Naive thymus-derived CD8-positive, alpha-beta T cell (primary cell): ENCODE data around the gene PGBD5. TPM values are rescaled to one million over a fixed set of nuclear protein-coding genes. Genes with fewer than 3 reads are reported as not detected.

Experiments used
- ATAC-seq, 2 donors: fragments of 150-1000 bp; cut with Tn5 transposase in 1 of 2; sonication (Bioruptor Pico), chemical (Tn5 transposase) in 1 of 2; 1 replicate in 1 of 2; 2 replicates in 1 of 2; pipeline ENCODE4 v1.10.0; 2021; ENCODE audit warnings: mild to moderate bottlenecking in 2 of 2, moderate library complexity in 2 of 2
- POLR2A ChIA-PET: fragments of 350-600 bp; sonication (Branson Sonifier 250); formaldehyde crosslinking; loops from one replicate; lab custom pipeline; 2021; ENCODE audit warnings: antibody characterized with exemption; lab: Charles Lee
- DNase-seq, 10 donors: peaks; one replicate each; pipeline versions ENCODE4 v3.0.0 to v3.0.0-alpha.2; 2020 to 2022
- H3K27ac Mint-ChIP-seq, 10 donors: one replicate each; pipeline ENCODE4 v1.8.0; 2020 to 2022; ENCODE audit warnings: mild to moderate bottlenecking in 10 of 10, mixed read lengths in 10 of 10, moderate library complexity in 4 of 10, inconsistent platforms in 1 of 10
- H3K27me3 Mint-ChIP-seq, 5 donors: one replicate each; pipeline ENCODE4 v1.8.0; 2021 to 2022; ENCODE audit warnings: mixed read lengths in 5 of 5
- H3K36me3 Mint-ChIP-seq, 3 donors: one replicate each; pipeline ENCODE4 v1.8.0; 2020 to 2022; ENCODE audit warnings: mixed read lengths in 3 of 3, mild to moderate bottlenecking in 2 of 3, inconsistent platforms in 1 of 3
- H3K4me1 Mint-ChIP-seq, 4 donors: one replicate each; pipeline ENCODE4 v1.8.0; 2021 to 2022; ENCODE audit warnings: mixed read lengths in 4 of 4
- H3K4me3 Mint-ChIP-seq, 10 donors: one replicate each; pipeline ENCODE4 v1.8.0; 2020 to 2022; ENCODE audit warnings: mild to moderate bottlenecking in 10 of 10, mixed read lengths in 10 of 10, moderate library complexity in 6 of 10, inconsistent platforms in 1 of 10
- H3K9me3 Mint-ChIP-seq, 9 donors: one replicate each; pipeline ENCODE4 v1.8.0; 2020 to 2022; ENCODE audit warnings: mixed read lengths in 9 of 9, mild to moderate bottlenecking in 3 of 9, inconsistent platforms in 1 of 9, moderate library complexity in 1 of 9
- polyA plus RNA-seq, 3 donors: library from polyadenylated mRNA; unstranded; fragments of 300-500 nt; fragmentation: Illumina TruSeq; gene quantifications; one replicate each; pipeline ENCODE4 v1.2.3, GENCODE V29; 2021
- total RNA-seq, 8 experiments: library from RNA in 2 of 8; stranded (reverse) in 2 of 8; gene quantifications; one replicate each; pipeline ENCODE4 v1.2.3 and lab custom pipeline; 2021 to 2026

Gene PGBD5
- total and polyA plus RNA-seq, 5 experiments from 2014 or later: not detected

DNA sequence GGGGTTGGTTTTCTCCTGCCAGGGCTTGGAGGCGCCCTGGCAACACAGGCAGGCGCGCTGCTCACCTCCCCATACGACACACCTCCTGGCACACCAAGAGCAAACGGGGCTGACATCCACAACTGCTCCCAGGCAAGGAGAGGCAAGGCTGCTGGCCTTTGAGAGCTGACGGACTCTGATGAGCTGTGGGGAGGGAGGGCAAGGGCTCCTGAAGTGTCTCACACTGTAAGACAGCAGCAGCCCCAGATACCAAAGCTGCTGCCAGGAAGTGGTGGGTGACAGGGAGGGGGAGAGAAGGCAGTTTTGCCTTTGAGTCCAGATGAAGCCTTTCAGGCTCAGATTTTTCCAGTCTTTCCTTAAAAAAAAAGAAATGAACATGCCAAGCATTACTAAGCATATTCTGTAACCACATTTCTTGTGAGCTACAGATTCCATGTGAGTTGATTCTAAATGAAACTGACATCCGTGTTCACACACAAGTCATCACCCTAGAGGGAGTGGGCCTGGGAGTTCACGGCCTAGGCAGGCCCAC lies 24.3 kb downstream of the PGBD5 start:
- POLR2A ChIA-PET: no interaction called here
- H3K4me3 Mint-ChIP-seq: no peak overlapping the region
- no peak for ATAC-seq
- peak overlapping the region in 1 of 10 donors; percentile 75 for H3K27ac Mint-ChIP-seq
- peaks cover 0 to 3% (median 0%) of the 10 kb centered on the region in 9 donors for H3K9me3 Mint-ChIP-seq
- H3K36me3 Mint-ChIP-seq: no peaks in the 10 kb centered on the region
- no peaks in the 10 kb centered on the region for H3K4me1 Mint-ChIP-seq
- DNase-seq: no peak
- peaks cover 23 to 64% (median 45%) of the 10 kb centered on the region in 5 donors for H3K27me3 Mint-ChIP-seq

DNA sequence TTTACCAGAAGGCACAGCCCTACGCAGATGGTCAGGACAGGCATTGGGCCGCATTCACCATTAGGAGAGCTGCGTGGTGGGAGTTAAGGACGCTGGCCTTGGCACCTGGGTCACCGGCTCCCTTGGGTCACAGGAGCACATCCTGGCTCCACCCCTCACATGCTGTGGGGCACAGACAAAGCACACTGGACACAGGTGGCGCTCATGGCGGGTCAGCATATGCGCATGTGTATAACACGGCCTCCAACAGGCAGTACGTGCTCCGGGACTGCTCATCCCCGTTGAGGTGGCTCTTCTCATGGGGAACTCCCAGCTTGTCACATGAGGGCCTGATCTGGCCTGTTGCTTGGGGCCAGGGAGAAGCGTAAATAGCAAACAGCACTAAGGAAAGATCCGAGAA lies 25.0 kb downstream of the PGBD5 start:
- POLR2A ChIA-PET: no interaction called here
- Mint-ChIP-seq H3K4me1 (no peaks in the 10 kb centered on the region), H3K4me3 (no peak overlapping the region), H3K9me3 (peaks cover 0 to 3% (median 0%) of the 10 kb centered on the region in 9 donors), H3K27me3 (peaks cover 23 to 71% (median 51%) of the 10 kb centered on the region in 5 donors), H3K36me3 (peaks cover 0 to 2% (median 0%) of the 10 kb centered on the region in 3 donors), H3K27ac (no peak overlapping the region)
- no peak for ATAC-seq
- no peak for DNase-seq

DNA sequence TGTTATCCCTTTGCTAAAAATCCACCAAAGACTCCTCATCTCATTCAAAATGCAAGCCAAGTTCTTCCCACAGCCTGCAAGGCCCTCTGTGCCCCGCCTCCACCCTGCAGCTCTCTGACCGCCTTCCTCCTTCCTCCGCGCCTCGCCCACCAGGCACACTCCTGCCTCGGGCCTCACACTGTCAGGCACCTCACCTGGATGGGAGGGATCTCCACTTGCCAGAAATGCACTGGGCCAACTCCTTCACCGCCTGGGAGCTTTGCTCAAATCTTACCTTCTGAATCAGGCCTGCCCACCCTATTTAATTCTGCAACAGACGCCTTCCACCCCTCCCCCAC lies 26.2 kb downstream of the PGBD5 start:
- POLR2A ChIA-PET: no interaction called here
- ATAC-seq: no peak
- peaks cover 0 to 2% (median 0%) of the 10 kb centered on the region in 3 donors for H3K36me3 Mint-ChIP-seq
- H3K9me3 Mint-ChIP-seq: peaks cover 0 to 3% (median 0%) of the 10 kb centered on the region in 9 donors
- no peak for DNase-seq
- peaks cover 20 to 74% (median 55%) of the 10 kb centered on the region in 5 donors for H3K27me3 Mint-ChIP-seq
- no peak overlapping the region for H3K27ac Mint-ChIP-seq
- H3K4me3 Mint-ChIP-seq: no peak overlapping the region
- no peaks in the 10 kb centered on the region for H3K4me1 Mint-ChIP-seq

DNA sequence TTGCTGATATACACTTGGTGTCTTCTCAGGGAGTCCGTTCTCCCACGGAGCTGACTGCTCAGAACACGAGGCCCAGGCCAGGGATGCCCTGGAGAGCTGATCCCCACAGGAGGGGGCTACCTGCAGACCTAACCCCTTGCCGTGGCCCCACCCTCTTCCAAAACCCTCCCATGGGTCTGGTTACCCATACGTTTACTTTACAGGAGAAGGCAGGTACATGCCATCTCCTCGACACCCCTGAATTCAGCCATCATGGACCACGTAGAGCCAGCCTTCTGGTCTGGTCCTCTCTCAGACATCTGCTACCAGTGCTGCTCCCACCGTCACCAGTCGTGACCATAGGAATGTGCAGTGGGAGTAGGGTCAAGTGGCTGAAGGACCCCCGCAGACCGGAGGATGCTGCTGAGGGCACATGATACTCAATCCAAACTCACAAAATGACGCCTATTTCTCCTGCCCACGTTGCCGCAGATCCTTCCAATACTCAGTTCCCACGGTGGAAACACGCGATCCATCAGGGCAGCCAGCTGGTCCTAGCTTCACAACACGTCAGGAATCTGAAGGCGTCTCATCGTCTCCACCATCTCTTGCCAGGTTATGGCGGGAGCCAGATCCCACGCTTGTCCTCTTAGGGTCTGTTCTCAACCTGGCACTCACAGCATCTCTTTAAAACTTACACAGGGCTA lies 26.7 kb downstream of the PGBD5 start:
- Mint-ChIP-seq H3K27me3 (peaks cover 20 to 74% (median 55%) of the 10 kb centered on the region in 5 donors), H3K9me3 (peaks cover 0 to 3% (median 0%) of the 10 kb centered on the region in 9 donors), H3K36me3 (peaks cover 0 to 2% (median 0%) of the 10 kb centered on the region in 3 donors), H3K27ac (no peak overlapping the region), H3K4me3 (no peak overlapping the region), H3K4me1 (no peaks in the 10 kb centered on the region)
- no peak for DNase-seq
- no peak for ATAC-seq
- POLR2A ChIA-PET: no interaction called here

DNA sequence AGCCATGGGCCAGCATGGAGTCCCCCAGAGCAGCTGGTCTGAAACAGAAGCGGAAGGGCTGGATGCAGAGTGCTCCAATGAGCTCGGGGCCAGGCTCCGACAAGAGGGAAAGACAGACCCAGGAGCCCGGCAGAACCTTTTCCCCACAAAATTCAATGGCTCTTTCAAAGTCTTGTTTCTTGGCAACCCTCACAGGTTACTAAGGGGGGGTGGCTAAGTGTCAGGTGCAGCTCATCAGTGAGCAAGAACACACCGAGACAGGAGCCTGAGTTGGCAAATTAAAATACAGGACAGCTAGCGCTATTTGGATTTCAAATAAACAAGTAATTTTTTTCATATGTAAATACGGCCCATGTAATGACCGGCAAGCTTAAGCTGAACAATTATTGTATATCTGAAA lies 27.3 kb downstream of the PGBD5 start:
- no peak overlapping the region for H3K27ac Mint-ChIP-seq
- POLR2A ChIA-PET: no interaction called here
- H3K36me3 Mint-ChIP-seq: peaks cover 0 to 5% (median 0%) of the 10 kb centered on the region in 3 donors
- ATAC-seq (no peak), DNase-seq (no peak)
- H3K4me3 Mint-ChIP-seq: no peak overlapping the region
- peaks cover 0 to 6% (median 2%) of the 10 kb centered on the region in 9 donors for H3K9me3 Mint-ChIP-seq
- H3K27me3 Mint-ChIP-seq: peaks cover 20 to 76% (median 58%) of the 10 kb centered on the region in 5 donors
- H3K4me1 Mint-ChIP-seq: no peaks in the 10 kb centered on the region

DNA sequence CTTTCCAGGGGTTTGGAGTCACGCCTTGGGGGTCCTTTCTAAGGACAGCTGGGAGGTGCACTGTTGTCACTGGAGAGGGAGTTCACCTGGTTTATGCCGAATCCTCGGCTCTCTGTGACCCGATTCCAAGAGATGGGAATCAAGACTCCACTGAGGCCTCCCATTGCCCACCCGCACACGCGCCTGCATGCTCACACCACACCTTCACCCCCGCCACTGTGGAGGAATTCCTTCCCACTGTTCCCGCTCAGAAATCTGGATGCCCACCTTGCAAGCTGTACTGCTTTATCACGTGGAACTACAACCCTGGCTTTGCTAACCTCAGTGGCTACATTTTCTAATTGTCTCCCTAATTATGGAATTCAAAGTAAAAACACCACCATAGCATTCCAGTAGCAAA lies 29.2 kb downstream of the PGBD5 start:
- Mint-ChIP-seq H3K4me1 (no peaks in the 10 kb centered on the region), H3K9me3 (peaks cover 0 to 8% (median 3%) of the 10 kb centered on the region in 9 donors), H3K4me3 (no peak overlapping the region), H3K27me3 (peaks cover 20 to 77% (median 55%) of the 10 kb centered on the region in 5 donors), H3K27ac (no peak overlapping the region), H3K36me3 (peaks cover 0 to 5% (median 0%) of the 10 kb centered on the region in 3 donors)
- DNase-seq (no peak), ATAC-seq (no peak)
- POLR2A ChIA-PET: no interaction called here

DNA sequence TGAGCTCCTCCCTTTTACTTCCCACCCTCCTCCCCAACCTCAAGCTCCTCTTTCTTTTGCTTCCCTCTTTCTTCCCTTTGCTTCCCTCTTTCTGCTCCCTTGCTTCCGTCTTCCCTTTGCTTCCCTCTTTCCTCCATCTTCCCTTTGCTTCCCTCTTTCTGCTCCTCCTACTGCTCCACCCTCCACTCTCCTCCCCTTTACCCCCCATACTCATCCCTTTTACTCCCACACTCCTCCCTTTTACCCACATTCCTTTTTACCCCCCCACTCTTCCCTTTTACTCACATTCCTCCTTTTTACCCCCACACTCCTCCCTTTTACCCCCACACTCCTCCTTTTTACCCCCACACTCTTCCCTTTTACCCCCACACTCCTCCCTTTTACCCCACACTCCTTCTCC lies 30.2 kb downstream of the PGBD5 start:
- no peak for DNase-seq
- H3K27me3 Mint-ChIP-seq: peaks cover 19 to 78% (median 50%) of the 10 kb centered on the region in 5 donors
- H3K36me3 Mint-ChIP-seq: peaks cover 0 to 5% (median 0%) of the 10 kb centered on the region in 3 donors
- H3K9me3 Mint-ChIP-seq: peaks cover 0 to 8% (median 3%) of the 10 kb centered on the region in 9 donors
- no peaks in the 10 kb centered on the region for H3K4me1 Mint-ChIP-seq
- H3K27ac Mint-ChIP-seq: no peak overlapping the region
- ATAC-seq: no peak
- POLR2A ChIA-PET: no interaction called here
- no peak overlapping the region for H3K4me3 Mint-ChIP-seq

DNA sequence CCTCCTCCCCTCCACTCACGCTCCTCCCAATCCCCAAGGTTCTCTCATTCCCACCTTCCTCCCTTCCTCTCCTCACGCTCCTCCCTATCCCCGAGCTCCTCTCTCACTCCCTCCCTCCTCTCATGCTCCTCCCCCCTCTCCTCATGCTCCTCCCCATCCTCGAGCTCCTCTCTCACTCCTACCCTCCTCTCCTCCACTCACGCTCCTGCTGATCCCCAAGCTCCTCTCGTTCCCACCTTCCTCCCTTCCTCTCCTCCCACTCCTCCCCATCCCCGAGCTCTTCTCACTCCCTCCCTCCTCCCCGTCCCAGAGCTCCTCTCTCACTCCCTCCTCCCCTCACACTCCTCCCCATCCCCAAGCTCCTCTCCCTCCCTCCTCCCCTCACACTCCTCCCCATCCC lies 31.4 kb downstream of the PGBD5 start:
- H3K27ac Mint-ChIP-seq: no peak overlapping the region
- H3K9me3 Mint-ChIP-seq: peaks cover 0 to 8% (median 3%) of the 10 kb centered on the region in 9 donors
- H3K4me1 Mint-ChIP-seq: no peaks in the 10 kb centered on the region
- ATAC-seq: no peak
- peaks cover 0 to 5% (median 0%) of the 10 kb centered on the region in 3 donors for H3K36me3 Mint-ChIP-seq
- DNase-seq: no peak
- no peak overlapping the region for H3K4me3 Mint-ChIP-seq
- H3K27me3 Mint-ChIP-seq: peaks cover 12 to 74% (median 49%) of the 10 kb centered on the region in 5 donors
- POLR2A ChIA-PET: no interaction called here

DNA sequence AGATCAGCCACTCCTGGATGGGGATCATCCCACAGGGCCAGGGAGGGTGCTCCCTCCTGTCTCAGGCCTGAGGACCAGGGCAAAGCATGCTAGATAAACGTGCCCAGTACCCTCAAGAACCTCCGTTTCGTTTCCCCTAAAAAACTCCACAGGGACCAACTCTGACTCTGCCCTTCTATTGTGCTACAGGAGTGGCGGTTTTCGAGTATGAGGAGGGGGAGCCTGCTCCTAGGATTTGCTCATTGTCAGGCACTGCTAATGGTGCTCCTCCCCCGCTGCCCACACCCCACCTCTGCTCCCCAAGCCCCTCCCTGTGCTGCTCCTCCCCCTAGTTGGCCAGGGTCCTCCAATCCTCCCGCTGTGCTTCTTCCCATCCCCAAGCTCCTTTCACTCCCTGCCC lies 32.0 kb downstream of the PGBD5 start:
- POLR2A ChIA-PET: no interaction called here
- no peak for DNase-seq
- Mint-ChIP-seq H3K36me3 (peaks cover 0 to 5% (median 0%) of the 10 kb centered on the region in 3 donors), H3K9me3 (peaks cover 0 to 8% (median 3%) of the 10 kb centered on the region in 9 donors), H3K27ac (no peak overlapping the region), H3K27me3 (peaks cover 9 to 69% (median 46%) of the 10 kb centered on the region in 5 donors), H3K4me1 (no peaks in the 10 kb centered on the region), H3K4me3 (no peak overlapping the region)
- ATAC-seq: no peak

DNA sequence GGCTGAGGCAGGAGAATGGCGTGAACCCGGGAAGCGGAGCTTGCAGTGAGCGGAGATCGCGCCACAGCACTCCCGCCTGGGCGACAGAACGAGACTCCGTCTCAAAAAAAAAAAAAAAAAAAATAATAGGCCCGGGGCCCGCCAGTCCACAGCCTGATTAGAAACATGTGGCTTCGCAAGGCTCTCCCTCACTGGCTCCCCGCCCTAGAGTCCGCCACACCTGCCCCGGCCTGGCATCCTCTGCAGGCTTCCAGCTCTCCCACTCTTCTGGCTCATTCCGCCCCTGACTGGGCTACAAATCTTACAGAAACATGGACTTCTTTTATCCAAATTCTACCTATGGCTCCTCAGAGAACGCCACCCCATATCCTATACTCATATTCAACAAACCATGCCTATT lies 32.4 kb downstream of the PGBD5 start:
- DNase-seq: no peak
- Mint-ChIP-seq H3K4me3 (no peak overlapping the region), H3K27ac (no peak overlapping the region), H3K36me3 (peaks cover 0 to 5% (median 0%) of the 10 kb centered on the region in 3 donors), H3K9me3 (peaks cover 0 to 8% (median 3%) of the 10 kb centered on the region in 9 donors), H3K27me3 (peaks cover 9 to 66% (median 46%) of the 10 kb centered on the region in 5 donors), H3K4me1 (no peaks in the 10 kb centered on the region)
- ATAC-seq: no peak
- POLR2A ChIA-PET: no interaction called here

DNA sequence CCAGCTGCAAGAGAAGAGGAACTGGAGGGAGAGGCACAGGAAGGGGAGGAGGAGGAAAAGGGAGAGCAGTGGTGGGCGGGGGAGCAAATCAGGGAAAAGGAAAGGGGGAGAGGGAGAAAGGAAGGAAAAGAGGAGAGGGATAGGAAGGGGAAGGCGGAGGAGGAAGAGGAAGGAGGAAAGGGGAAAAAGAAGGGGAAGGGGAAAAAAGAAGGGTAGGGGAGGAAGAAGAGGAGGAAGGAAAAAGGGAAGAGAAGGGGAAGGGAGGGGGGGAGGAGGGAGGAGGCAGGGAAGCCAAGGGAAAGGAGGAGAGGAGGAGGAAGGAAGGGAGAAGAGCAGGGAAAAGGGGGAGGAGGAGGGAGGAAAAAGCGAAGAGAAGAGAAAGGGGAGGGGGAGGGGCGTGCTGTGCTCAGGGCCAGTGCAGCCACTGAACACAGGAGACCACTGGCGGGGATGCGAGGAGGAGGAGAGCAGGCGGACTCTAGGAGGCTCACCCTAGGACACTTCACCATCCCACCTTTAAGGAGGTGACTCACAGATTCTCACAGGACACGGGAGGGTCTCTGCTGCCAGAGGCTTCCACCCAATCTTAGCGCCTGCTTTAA lies 33.1 kb downstream of the PGBD5 start:
- Mint-ChIP-seq H3K9me3 (peaks cover 0 to 8% (median 3%) of the 10 kb centered on the region in 9 donors), H3K4me3 (no peak overlapping the region), H3K36me3 (peaks cover 0 to 5% (median 0%) of the 10 kb centered on the region in 3 donors), H3K27me3 (peaks cover 9 to 60% (median 39%) of the 10 kb centered on the region in 5 donors), H3K4me1 (no peaks in the 10 kb centered on the region), H3K27ac (no peak overlapping the region)
- POLR2A ChIA-PET: no interaction called here
- no peak for DNase-seq
- ATAC-seq: no peak

DNA sequence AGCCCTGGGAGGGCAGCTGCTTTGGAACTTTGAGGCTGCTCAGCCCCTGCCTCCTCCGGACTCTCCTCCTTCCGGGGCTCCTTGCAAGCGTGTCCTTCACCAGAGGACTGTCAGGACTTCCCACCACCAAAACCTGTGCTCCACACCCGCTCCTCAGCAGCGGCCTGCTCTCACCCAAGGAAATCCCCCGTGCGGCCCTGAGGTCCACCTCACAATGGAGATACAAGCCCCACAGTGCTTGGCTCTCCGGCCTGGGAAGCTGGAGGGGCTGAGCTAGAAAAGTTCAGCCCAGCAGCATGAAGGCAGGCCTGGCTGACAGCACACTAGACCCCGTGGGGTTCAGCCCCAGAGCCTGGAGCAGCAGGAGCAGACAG lies 33.6 kb downstream of the PGBD5 start:
- H3K27me3 Mint-ChIP-seq: peaks cover 10 to 60% (median 38%) of the 10 kb centered on the region in 5 donors
- no peak for ATAC-seq
- no peak for DNase-seq
- H3K4me3 Mint-ChIP-seq: no peak overlapping the region
- H3K4me1 Mint-ChIP-seq: no peaks in the 10 kb centered on the region
- H3K9me3 Mint-ChIP-seq: peaks cover 0 to 8% (median 3%) of the 10 kb centered on the region in 9 donors
- peaks cover 0 to 5% (median 0%) of the 10 kb centered on the region in 3 donors for H3K36me3 Mint-ChIP-seq
- POLR2A ChIA-PET: no interaction called here
- no peak overlapping the region for H3K27ac Mint-ChIP-seq
